Endothelial cell of umbilical vein (primary cell): ENCODE data around the gene XXYLT1. TPM values are rescaled to one million over a fixed set of nuclear protein-coding genes. Genes with fewer than 3 reads are reported as not detected.

ENCODE experiments used
- BruUV-seq: library from RNA; stranded (reverse); fragments of 400-500 nt; replicated peaks from 2 replicates; lab custom pipeline; 2021; lab: Mats Ljungman, UMichigan
- CTCF ChIA-PET: fragments of 300-600, 350-600 bp; sonication (Branson Sonifier 250); formaldehyde crosslinking; loops from one replicate; lab custom pipeline; 2021; ENCODE audit warnings: antibody characterized with exemption, inconsistent platforms; lab: Charles Lee
- POLR2A ChIA-PET: fragments of 300-600, 350-600 bp; sonication (Branson Sonifier 250); formaldehyde crosslinking; loops from one replicate; lab custom pipeline; 2021; ENCODE audit warnings: antibody characterized with exemption, inconsistent platforms; lab: Charles Lee
- DNase-seq: peaks from one replicate; pipeline ENCODE4 v3.0.0-alpha.2; 2011; ENCODE audit warnings: low read depth, low spot score
- FAIRE-seq: peaks from 2 replicates; lab custom pipeline; 2011; peaks lifted over from hg19 to GRCh38; lab: Jason Lieb, UNC
- H2AFZ ChIP-seq: 2 replicates; pipeline ENCODE4 v1.6.0; 2012; ENCODE audit warnings: low read depth, low read length, control low read depth, inconsistent platforms
- H3K27ac ChIP-seq: 2 replicates; pipeline ENCODE4 v1.5.1; 2011; ENCODE audit warnings: low read depth, mild to moderate bottlenecking, control low read depth, low read length, moderate library complexity; ENCODE audit not compliant: insufficient read depth
- H3K27me3 ChIP-seq, 2 experiments: 2 replicates each; pipeline versions ENCODE4 v1.6.0 to v1.6.1; 2011; ENCODE audit warnings: low read length in 2 of 2, mixed read lengths in 1 of 2; ENCODE audit not compliant: control insufficient read depth in 2 of 2, insufficient read depth in 2 of 2
- H3K36me3 ChIP-seq, 2 experiments: 2 replicates in 1 of 2; 3 replicates in 1 of 2; pipeline ENCODE4 v1.5.1; 2011; ENCODE audit warnings: low read length in 2 of 2, mild to moderate bottlenecking in 1 of 2, moderate library complexity in 1 of 2; ENCODE audit not compliant: control insufficient read depth in 2 of 2, insufficient read depth in 2 of 2; ENCODE audit errors: extremely low read depth in 1 of 2
- H3K4me1 ChIP-seq: 3 replicates; pipeline ENCODE4 v1.5.1; 2011; ENCODE audit warnings: mild to moderate bottlenecking, low read length; ENCODE audit not compliant: control insufficient read depth, insufficient read depth; ENCODE audit errors: extremely low read depth
- H3K4me2 ChIP-seq: 2 replicates; pipeline ENCODE4 v1.6.1; 2011; ENCODE audit warnings: low read length, control low read depth, mixed read lengths; ENCODE audit not compliant: insufficient read depth
- H3K4me3 ChIP-seq, 3 experiments: fragments of 200-600 bp in 1 of 3; sonication (generic), shearing (Covaris generic) in 1 of 3; replicated peaks in 1 of 3; 2 replicates each; pipeline ENCODE4 v1.5.1; 2011 to 2016; ENCODE audit warnings: control low read depth in 3 of 3, low read length in 3 of 3, mild to moderate bottlenecking in 2 of 3, inconsistent platforms in 1 of 3, low read depth in 1 of 3, moderate library complexity in 1 of 3; ENCODE audit not compliant: insufficient read depth in 1 of 3
- H3K79me2 ChIP-seq: 2 replicates; pipeline ENCODE4 v1.6.0; 2012; ENCODE audit warnings: low read length, inconsistent platforms; ENCODE audit not compliant: control insufficient read depth, insufficient read depth
- H3K9ac ChIP-seq: replicated peaks from 2 replicates; pipeline ENCODE3; 2011; ENCODE audit warnings: low read length, control low read depth; ENCODE audit not compliant: insufficient read depth; ENCODE audit errors: extremely low read depth
- H3K9me1 ChIP-seq: replicated peaks from 3 replicates; pipeline ENCODE4 v1.6.0; 2011; ENCODE audit warnings: mild to moderate bottlenecking, low read length; ENCODE audit not compliant: control insufficient read depth, insufficient read depth; ENCODE audit errors: extremely low read depth
- H3K9me3 ChIP-seq: replicated peaks from 2 replicates; pipeline ENCODE4 v1.5.1; 2012; ENCODE audit warnings: low read length, inconsistent platforms; ENCODE audit not compliant: control insufficient read depth, insufficient read depth
- H4K20me1 ChIP-seq: replicated peaks from 2 replicates; pipeline ENCODE3; 2011; ENCODE audit warnings: mild to moderate bottlenecking, low read length; ENCODE audit not compliant: control insufficient read depth, insufficient read depth; ENCODE audit errors: extremely low read depth
- CTCF ChIP-seq, 2 donors: IDR thresholded peaks; 1 replicate in 1 of 2; 2 replicates in 1 of 2; pipeline ENCODE4 v1.5.1; 2011; ENCODE audit warnings: low read length in 2 of 2, mild to moderate bottlenecking in 2 of 2, moderate library complexity in 2 of 2, control low read depth in 1 of 2, inconsistent platforms in 1 of 2, low read depth in 1 of 2; ENCODE audit not compliant: insufficient read depth in 1 of 2; ENCODE audit errors: extremely low read depth in 1 of 2
- EZH2 ChIP-seq: IDR thresholded peaks from 2 replicates; pipeline ENCODE4 v1.6.1; 2012; ENCODE audit warnings: borderline replicate concordance, low read depth, mild to moderate bottlenecking, moderate library complexity, low read length, inconsistent platforms; ENCODE audit not compliant: severe bottlenecking
- FOS ChIP-seq: IDR thresholded peaks from 2 replicates; pipeline ENCODE4 v1.6.1; 2011; ENCODE audit warnings: mild to moderate bottlenecking, low read length, moderate library complexity, borderline replicate concordance; ENCODE audit not compliant: insufficient read depth
- GATA2 ChIP-seq: IDR thresholded peaks from 2 replicates; pipeline ENCODE4 v1.7.0; 2011; ENCODE audit warnings: low read depth, mild to moderate bottlenecking, moderate library complexity, mixed read lengths, low read length; ENCODE audit not compliant: insufficient read length, insufficient read depth
- JUN ChIP-seq: IDR thresholded peaks from 2 replicates; pipeline ENCODE4 v1.6.1; 2011; ENCODE audit warnings: borderline replicate concordance, low read depth; ENCODE audit not compliant: insufficient read length, insufficient read depth
- MAX ChIP-seq: IDR thresholded peaks from 2 replicates; pipeline ENCODE4 v1.6.1; 2011; ENCODE audit not compliant: insufficient read depth, insufficient read length
- MYC ChIP-seq: IDR thresholded peaks from one replicate; pipeline ENCODE4 v1.6.1; 2011; ENCODE audit warnings: mild to moderate bottlenecking, low read depth, low read length
- POLR2A ChIP-seq: IDR thresholded peaks from 2 replicates; pipeline ENCODE4 v1.6.1; 2012; ENCODE audit warnings: low read depth, mild to moderate bottlenecking, control low read depth, low read length
- POLR2AphosphoS5 ChIP-seq: IDR thresholded peaks from 2 replicates; pipeline ENCODE4 v1.6.1; 2012; ENCODE audit warnings: low read depth, mild to moderate bottlenecking, control low read depth, low read length, moderate library complexity; ENCODE audit not compliant: insufficient read depth
- dilution Hi-C: fragments of 300-500 bp; cut with MboI; formaldehyde crosslinking; loops from one replicate; pipeline ENCODE4 v1.15.0; 2019; ENCODE audit warnings: low sequenced_read_pairs; ENCODE audit not compliant: extremely low pct_ligation_motif_present
- intact Hi-C: fragments of 100-400 bp; cut with micrococcal nuclease; formaldehyde crosslinking; loops from one replicate; pipeline ENCODE4 v1.10.0; 2022
- polyA plus RNA-seq, 4 experiments: library from polyadenylated mRNA; depleted of rRNA in 3 of 4; stranded (reverse) in 3 of 4; unstranded in 1 of 4; fragments of >200 nt; gene quantifications; 2 replicates each; pipeline versions ENCODE4 v1.2.1 to v1.2.3, GENCODE V29; 2011 to 2012; ENCODE audit warnings: missing spikeins in 1 of 4
- total RNA-seq: library from RNA; stranded (reverse); gene quantifications from 2 replicates; pipeline ENCODE4 v1.2.3, GENCODE V29; 2021

XXYLT1 gene
- total and polyA plus RNA-seq, 2 donors (not counting 3 experiments of a cell fraction or from before 2014, with no cell fraction given), result 54.4 to 78.1 TPM

- DNase-seq (no peak), FAIRE-seq (no peak)
- ChIA-PET CTCF (interaction anchor here (1.2 to 2.9 kb wide), 2 partner anchors 10 to 27 kb away, joined by 3 to 17 read pairs; no protein-coding TSS in a partner anchor), POLR2A (no interaction called here)
- Histone ChIP-seq H4K20me1 (no peaks in the 10 kb centered on the region), H3K79me2 (no peaks in the 10 kb centered on the region), H3K9me1 (no peaks in the 10 kb centered on the region), H3K9ac (no peak overlapping the region), H3K4me3 (no peak overlapping the region), H3K27me3 (no peaks in the 10 kb centered on the region), H3K9me3 (no peaks in the 10 kb centered on the region), H3K4me2 (no peak overlapping the region), H3K27ac (no peak overlapping the region), H2AFZ (no peak overlapping the region), H3K4me1 (peaks cover 15% of the 10 kb centered on the region), H3K36me3 (no peaks in the 10 kb centered on the region)
- no TSS peak for BruUV-seq
- intact Hi-C loops, result no loop called here
- no peak for TF ChIP-seq POLR2AphosphoS5
- no peak for TF ChIP-seq MYC
- no peak for TF ChIP-seq CTCF (IDR thresholded peaks at IDR 0.05; ENCODE audit: extremely low read depth in 1 of 2, insufficient read depth in 1 of 2, low read depth in 1 of 2, low read length in 2 of 2)
- TF ChIP-seq MAX, result no peak
- no peak for TF ChIP-seq FOS
- no peak for TF ChIP-seq GATA2
- TF ChIP-seq POLR2A, result no peak
- TF ChIP-seq EZH2, result no peak
- no peak for TF ChIP-seq JUN
- dilution Hi-C loops, result no loop called here
These were observed 213.2 kb downstream of the XXYLT1 start for GRCh38 chr3:195057716-195058115.
